HG03095 (cell line): ENCODE results near the gene VAMP1.
"Not testable (repeated sequence)": the region's sequence is repeated elsewhere in the genome, so short reads cannot be mapped to it uniquely, and the experiment has no call there.

Experiments
- ATAC-seq: cut with Tn5 transposase; IDR thresholded peaks from one replicate; pipeline ENCODE4 v1.9.1; 2021; ENCODE audit warnings: moderate library complexity; ENCODE audit not compliant: unreplicated experiment

The VAMP1 gene

DNA sequence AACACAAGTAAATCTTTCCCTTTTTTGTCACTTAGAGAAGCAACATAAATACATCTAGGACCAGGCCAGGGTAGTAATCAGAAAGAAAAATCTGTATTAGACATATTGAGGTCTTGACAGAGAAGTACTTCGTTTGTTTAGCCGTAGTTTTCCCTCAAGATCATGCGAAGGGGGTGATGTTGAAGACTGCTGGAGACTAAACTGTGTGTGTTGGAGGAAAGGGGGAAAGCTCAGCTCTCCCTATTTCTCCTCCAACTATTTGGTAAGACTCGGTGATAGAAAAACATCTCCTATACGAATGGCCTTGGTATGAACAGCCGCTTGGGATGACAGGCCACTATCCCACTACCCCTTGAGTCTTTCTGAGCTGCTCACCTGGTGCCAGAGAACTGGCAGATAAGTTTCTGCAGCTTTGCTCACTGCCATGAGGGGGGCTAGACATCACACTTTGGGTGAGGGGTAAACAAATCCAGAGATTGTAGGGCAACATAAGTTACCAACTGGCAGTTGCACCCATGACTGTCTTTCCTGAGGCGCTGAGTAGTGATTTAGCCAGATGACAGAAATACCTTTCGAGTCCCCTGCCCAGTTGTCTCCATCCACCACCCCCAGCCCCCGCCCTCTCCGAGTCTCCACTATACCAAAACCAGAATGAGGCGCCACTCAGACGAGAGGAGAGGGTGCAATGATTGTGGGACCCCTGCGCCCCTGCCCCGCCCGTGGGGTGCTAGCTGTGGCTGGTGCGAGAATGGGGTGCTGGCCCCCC, 685 bp downstream of the VAMP1 start:
- ATAC-seq, result no peak

DNA sequence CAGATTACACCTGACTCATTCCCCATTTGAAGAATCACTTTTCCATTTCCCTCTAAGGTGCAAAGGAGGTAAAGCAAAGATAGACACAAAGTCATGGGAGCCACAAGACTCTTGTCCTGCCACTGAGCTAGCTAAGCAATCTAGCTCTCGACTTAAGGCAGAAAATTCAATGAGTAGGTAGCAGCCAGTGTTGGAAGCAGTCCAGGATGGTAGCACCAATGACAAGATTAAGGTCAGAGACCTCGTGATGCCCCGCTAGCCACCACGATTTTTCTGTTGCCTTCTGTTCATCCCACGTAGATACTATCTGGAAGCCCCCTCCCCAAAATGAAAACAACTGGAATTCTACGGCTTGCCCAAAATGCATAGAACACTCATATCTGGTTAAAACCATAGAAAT, 1.4 kb downstream of the VAMP1 start:
- ATAC-seq, result no peak

DNA sequence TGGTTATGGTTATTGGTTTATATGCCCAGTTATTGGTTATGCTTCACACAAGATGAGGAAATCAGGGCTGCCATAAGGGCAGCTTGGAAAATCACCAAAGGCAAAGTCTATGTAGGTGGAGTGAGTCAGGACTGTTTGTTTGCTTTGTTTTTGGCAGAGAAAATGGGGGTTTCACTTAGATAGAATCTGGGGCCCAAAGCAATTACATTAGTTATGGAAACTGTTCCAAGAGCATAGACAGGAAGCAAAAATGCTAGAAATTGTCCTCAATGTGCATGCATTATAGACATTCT, 2.2 kb downstream of the VAMP1 start:
- ATAC-seq, result no peak

DNA sequence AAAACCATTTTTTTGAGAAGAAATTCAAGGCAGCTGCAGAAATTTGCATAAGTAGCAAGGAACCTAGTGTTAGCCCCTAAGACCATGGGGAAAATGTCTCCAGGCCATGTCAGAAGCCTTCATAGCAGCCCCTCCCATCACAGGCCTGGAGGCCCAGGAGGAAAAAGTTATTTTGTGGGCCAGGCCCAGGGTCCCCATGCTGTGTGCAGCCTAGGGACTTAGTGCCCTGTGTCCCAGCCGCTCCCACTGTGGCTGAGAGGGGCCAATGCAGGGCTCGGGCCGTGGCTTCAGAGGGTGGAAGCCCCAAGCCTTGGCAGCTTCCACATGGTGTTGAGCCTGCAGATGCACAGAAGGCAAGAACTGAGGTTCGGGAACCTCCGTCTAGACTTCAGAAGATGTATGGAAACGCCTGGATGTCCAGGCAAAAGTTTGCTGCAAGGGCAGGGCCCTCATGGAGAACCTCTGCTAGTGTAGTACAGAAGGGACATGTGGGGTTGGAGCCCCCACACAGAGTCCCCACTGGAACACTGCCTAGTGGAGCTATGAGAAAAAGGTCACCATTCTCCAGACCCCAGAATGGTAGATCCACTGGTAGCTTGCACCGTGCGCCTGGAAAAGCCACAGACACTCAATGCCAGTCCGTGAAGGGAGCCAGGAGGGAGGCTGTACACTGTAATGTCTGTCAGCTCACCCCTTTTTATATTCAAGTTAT, 2.8 kb downstream of the VAMP1 start:
- not testable (repeated sequence) for ATAC-seq

DNA sequence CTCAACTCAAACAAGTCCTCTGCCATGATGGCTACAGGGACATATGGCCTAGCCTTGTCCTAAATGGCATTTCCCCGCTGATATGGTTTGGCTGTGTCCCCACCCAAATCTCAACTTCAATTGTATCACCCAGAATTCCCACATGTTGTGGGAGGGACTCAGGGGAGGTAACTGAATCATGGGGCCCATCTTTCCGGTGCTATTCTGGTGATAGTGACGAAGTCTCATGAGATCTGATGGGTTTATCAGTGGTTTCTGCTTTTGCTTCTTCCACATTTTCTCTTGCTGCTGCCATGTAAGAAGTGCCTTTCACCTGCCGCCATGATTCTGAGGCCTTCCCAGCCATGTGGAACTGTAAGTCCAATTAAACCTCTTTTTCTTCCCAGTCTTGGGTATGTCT, 3.7 kb downstream of the VAMP1 start:
- not testable (repeated sequence) for ATAC-seq

DNA sequence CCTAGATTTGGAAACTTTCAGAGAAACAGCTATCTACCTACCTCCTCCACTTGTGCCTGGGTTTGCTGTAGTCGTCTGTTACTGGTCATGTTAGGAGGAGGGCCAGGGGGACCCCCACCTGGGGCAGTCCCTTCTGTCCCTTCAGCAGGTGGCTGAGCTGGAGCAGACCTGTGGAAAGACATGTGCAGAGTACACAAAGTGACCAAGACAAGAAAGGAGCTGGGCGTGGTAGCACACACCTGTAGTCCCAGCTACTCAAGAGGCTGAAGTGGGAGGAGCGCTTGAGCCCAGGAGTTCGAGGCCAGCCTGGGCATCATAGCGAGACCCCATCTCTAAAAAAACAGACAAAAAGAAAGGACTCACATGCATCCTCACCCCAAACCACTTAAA, 4.3 kb downstream of the VAMP1 start:
- ATAC-seq, result no peak

DNA sequence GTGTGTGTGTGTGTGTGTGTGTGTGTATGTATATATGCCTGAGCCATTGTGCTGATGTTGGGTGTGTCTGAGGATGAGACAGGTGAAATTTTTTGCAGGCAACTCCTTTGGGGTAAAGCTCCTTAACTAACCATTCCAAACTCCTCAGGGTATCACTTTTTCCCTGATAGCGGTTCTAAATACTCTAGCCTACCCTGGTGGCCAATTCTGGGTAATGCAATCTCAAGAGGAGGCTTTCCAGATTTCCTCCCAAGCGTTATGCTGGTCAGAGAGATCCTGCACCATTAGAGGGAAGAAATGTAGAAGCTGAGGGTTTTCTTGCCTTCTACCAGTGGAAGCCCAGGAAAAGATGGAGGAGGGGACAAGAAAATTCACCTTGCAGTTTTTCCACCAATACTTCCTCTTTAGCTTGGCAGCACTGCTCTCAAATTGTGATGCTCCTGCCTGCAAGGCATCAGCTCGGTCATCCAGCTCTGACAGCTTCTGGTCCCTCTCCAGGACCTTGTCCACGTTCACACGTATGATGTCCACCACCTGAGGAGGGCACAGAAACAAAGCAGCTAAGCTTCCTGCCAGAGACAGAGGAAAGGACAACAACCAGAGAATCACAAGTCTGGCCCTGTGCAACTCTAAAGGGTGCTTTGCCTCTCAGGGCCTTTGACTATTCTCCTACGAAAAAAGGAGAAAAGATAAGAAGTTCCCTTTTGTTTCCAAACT, 4.9 kb downstream of the VAMP1 start:
- ATAC-seq, result no peak

DNA sequence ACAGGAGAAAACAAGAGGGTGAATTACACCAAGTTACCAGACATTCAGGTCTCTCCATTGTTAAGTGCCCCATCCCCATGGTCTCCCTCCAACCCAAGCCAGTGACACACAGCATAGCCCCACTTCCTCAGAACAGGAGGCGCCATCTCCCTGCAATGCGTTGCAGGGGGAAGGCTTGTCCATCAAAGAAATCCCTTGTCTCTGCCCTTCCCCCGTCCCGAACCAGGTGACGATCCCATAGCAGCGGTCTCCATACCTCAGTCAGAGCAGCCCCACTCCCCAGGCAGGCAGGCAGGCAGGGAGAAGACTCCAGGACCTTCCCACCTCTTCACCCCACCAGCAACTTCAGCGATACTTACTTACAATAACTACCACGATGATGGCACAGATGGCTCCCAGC, 5.9 kb downstream of the VAMP1 start:
- no peak for ATAC-seq

DNA sequence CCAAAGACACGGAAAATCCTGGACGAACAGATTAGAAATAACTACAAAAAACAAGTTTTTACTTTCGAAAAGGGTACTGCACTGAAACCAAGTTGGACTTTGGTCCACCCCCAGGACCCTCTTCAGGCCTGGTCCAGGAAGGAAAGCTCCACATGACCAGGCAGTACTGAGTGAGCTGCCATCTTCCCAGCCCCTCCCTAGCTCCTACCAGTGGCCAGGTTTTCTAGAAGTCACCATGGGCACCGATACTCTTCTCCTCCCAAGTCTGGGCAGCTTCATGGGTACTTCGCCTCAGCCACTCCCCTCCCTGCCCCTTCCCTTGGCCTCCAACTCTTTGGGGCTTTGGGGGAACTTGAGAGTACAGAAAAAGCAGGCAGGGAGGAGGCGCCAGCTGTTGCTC, 6.6 kb downstream of the VAMP1 start:
- no peak for ATAC-seq

DNA sequence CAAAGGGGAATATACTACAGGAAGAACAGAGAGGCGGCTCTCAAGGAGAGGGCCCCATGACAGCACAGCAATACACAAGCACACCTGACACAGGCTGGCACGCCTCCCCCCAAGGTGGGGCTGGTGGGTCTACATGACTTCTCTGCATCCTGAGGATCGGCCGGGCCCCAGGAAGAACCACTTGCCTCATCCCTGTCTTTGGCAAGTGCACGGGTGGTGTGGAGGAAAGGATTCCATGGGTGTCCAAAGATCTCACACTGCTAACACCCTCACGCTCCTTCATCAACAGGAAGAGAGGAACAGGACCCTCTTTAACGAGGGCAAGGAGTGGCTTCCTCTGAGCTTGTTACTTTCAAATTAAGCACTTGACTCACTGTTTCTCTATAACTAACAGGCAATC, 7.3 kb downstream of the VAMP1 start:
- no peak for ATAC-seq

DNA sequence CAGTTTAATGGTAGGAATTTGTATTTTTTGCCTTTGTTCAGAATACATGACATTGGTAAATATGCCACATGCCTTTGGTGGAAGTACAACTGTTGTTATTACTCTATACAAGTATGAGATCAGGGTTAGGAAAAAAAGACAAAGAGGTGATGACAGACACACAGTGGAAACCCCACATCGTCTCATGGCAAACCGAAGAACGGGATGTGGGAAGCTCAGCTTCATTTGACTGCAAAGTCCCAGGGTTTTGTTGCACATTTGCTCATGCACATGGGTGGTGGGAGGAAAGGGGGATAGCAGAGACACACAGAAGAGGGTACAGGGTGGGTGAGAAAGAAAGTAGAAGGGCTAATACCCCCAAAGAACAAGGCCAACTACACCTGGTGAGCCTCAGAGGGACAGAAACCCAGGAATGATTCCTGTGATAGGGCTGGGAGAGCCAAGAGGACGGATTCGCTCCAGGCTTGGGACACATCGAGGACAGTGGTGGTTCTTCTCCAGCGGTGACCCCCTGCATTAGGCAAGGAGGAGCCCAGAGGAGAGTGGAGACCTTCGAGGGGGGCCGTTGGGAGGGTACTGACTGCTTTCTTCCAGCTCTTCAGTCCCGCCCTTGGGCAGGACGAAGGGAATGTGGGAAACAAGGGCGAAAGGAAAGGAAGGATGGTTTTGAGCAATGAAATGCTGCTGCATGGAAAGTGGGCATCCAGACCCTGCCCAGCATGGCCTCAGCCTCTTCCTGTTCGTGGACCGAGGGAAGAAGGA, 8.1 kb downstream of the VAMP1 start:
- ATAC-seq, result no peak

DNA sequence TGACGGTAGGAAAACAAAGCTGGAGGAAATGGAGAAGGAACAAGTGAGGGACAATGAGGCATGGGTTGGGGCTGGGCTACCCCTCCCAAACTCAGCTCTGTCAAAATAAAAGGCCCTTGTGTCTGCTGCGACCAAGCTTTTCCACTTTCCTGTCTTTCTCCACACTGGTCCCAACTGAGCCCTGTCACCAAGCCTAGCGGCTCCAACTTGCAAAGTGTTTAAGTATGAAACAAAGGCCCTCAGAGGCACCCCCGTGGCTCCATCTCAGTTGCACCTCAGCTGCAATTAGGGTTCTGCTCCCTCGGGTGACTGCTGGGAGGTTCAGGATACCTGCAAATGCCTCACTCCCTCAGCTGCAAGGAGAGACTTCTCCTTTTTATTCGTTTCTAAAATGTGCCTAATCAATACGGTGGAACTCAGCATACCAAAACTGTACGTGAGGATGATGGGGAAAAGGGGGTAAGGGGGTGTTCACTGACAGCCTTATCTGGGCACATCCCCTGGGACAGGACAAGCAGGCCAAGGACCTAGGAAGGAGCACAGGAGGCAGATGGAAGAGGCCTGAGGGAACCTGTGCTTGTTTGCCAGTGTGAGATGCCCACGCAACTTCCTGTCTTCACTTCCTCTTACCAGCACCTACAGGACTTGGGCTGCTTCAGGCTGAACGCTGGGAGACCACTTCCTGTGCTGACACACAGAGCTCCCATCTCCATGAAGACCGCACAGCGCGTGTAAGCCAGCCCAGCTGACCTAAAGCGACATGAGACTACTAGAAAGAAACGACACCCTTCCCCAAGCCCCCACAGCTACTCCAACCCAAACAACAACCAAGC, 8.9 kb downstream of the VAMP1 start:
- no peak for ATAC-seq

DNA sequence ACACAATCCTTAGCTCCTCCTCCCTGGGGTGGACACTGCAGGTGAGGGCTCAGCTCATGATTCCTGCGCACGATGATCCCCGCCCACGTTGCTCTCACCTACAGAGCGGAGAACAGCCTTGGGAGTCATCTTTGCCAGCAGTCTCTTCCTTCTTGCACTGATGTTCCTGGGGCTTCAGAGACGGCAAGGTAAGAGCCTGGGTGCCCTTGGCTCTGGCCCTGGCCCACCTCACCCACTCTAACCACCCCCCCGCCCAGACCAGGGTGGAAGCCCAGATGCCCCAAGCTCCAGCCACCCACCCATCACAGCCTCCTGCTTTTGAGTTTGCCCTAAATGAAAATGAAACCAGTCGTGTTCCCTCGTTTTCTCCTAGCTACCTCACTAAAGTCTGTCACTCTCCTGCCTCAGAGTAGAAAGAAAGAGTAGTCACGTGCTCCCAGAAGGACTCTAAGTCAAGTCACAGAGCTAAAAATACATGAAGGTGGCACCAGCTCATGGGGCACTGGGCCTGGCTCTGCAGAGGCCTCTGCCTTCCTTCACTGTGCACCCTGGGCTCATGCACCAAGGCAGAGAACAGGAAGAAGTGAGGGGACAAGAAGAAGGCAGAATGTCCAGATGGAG, 9.6 kb downstream of the VAMP1 start:
- ATAC-seq, result no peak

DNA sequence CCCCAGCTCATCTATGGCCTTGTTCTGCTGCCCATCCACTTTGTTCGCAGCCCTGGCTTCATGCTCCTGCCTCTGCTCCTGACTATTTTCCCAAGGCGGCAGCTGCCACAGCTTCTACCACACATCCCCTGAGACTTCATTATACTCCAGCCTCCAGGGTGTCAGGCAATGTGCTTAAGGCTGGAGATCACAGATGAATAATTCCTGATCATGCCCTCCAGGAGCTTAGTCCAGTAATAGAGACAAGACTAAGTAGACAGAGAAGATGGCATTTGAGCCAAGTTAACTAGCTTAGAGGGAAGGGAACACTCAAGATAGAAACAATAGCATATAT, 11.5 kb downstream of the VAMP1 start:
- no peak for ATAC-seq

DNA sequence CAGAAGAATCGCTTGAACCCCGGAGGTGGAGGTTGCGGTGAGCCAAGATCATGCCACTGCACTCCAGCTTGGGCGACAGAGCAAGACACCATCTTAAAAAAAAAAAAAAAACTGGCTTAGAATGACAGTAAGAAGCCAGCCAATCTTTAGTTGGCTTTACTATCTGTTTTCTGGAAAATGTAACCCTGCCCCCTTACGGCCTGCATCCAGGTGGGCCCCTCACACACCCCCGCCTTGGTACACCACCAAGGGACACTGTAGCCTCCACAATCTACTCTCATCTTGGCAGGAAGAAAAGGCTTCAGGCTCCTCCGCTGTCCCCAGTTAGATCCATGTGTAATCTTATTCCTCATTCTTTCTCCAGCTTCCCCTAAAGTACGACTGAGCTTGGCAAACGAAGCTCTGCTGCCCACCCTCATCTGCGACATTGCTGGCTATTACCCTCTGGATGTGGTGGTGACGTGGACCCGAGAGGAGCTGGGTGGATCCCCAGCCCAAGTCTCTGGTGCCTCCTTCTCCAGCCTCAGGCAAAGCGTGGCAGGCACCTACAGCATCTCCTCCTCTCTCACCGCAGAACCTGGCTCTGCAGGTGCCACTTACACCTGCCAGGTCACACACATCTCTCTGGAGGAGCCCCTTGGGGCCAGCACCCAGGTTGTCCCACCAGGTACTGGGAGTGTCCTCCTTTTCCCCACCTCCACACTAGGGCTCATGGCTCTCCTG, 12.0 kb downstream of the VAMP1 start:
- ATAC-seq, result no peak

DNA sequence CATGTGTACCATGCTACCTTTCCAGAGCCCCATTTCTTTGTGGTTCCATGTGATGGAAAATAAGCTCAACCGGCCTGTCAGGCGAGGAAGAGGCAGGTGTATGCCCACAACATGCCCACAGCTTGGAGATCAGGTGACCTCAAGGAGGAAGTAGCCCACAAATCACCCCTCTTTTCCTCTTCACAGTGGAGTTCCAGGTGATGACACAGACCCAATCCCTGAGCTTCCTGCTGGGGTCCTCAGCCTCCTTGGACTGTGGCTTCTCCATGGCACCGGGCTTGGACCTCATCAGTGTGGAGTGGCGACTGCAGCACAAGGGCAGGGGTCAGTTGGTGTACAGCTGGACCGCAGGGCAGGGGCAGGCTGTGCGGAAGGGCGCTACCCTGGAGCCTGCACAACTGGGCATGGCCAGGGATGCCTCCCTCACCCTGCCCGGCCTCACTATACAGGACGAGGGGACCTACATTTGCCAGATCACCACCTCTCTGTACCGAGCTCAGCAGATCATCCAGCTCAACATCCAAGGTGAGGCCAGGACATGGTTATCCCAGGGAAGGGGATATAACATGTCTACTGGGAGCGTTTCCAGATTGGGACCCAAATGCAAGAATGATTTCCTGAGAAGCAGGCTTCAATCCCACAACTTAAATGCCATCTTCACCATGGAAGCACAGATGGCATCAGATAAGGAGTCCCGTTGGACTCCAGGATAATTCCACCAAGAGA, 13.1 kb downstream of the VAMP1 start:
- no peak for ATAC-seq

DNA sequence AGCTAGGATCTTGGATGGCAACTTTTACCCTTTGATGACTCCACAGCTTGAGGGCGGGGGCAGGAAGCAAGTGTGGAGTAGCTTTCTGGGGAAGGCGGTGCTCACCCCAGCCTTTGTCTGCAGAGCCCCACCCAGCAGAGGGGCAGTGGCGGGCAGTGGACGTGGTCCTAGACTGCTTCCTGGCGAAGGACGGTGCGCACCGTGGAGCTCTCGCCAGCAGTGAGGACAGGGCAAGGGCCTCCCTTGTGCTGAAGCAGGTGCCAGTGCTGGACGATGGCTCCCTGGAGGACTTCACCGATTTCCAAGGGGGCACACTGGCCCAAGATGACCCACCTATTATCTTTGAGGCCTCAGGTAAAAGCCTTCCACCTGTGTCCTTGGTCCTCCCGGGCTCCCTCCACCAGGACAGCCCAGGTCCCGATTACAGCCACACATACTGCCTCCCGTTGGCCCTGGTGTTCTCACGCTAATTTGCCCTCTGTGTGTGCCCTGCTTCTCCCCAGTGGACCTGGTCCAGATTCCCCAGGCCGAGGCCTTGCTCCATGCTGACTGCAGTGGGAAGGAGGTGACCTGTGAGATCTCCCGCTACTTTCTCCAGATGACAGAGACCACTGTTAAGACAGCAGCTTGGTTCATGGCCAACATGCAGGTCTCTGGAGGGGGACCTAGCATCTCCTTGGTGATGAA, 17.4 kb downstream of the VAMP1 start:
- no peak for ATAC-seq

DNA sequence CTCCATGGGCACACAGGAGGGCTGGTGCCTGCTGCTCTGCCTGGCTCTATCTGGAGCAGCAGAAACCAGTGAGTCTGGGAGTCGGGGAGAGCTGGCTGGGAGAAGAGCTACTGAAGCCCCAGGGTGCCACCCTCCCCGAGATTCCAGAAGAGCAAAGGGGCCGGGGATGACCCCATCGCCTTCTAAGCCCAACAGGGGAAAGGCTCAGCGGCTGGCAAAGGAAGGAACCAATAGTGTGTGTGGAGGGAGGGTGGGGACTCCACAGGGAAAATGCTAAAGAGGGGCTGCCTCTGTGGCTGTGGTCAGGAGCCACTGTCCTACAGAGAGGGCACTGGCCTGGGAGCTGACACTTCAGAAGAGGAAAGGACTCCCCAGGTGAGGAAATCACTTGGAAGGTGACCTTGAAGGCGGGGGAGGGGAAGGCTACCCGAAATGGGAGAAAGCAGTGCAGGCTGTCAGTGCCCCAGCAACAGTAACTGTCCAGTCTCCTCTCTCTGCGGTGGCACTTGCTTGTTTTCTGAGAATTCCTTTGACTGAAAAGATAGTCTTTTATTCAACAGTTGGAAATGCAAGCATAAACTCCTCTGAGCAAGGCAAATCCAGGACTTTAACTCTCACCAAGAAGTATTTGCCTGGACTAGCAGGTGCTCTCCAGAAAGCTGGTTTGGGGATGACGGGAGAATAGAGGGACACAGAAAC, 18.1 kb downstream of the VAMP1 start:
- ATAC-seq, result no peak
